PC-9 (cell line): ENCODE data around the gene TMEM128. TPM values are rescaled to one million over a fixed set of nuclear protein-coding genes. Genes with fewer than 3 reads are reported as not detected.

ENCODE experiments used
- BruUV-seq: library from RNA; stranded (reverse); fragments of 400-500 nt; replicated peaks from 2 replicates; lab custom pipeline; 2021; lab: Mats Ljungman, UMichigan
- CTCF ChIA-PET: fragments of 300-600 bp; sonication (Branson Sonifier 250); formaldehyde crosslinking; loops from one replicate; lab custom pipeline; 2022; ENCODE audit warnings: antibody characterized with exemption; lab: Charles Lee
- POLR2A ChIA-PET: fragments of 300-600 bp; sonication (Branson Sonifier 250); formaldehyde crosslinking; loops from one replicate; lab custom pipeline; 2022; ENCODE audit warnings: antibody characterized with exemption; ENCODE audit not compliant: unreplicated experiment; lab: Charles Lee
- DNase-seq, 2 experiments: peaks; one replicate each; pipeline versions ENCODE4 v3.0.0 to v3.0.0-alpha.2; 2015 to 2022; ENCODE audit warnings: mixed read lengths in 1 of 2
- H2AFZ ChIP-seq: fragments of 200-600 bp; sonication (generic); 2 replicates; pipeline ENCODE4 v1.8.1; 2017; ENCODE audit warnings: antibody characterized with exemption
- H3F3A ChIP-seq: fragments of 200-600 bp; sonication (generic); 2 replicates; pipeline ENCODE4 v1.8.1; 2017; ENCODE audit warnings: antibody characterized with exemption, mild to moderate bottlenecking, low read depth; ENCODE audit not compliant: insufficient read depth
- H3K27ac ChIP-seq: fragments of 200-600 bp; sonication (generic); 2 replicates; pipeline ENCODE4 v1.6.1; 2016; ENCODE audit warnings: mixed run types
- H3K27me3 ChIP-seq: fragments of 200-600 bp; sonication (generic); 2 replicates; pipeline ENCODE4 v1.6.1; 2016; ENCODE audit warnings: low read depth, mixed run types; ENCODE audit not compliant: insufficient read depth
- H3K36me3 ChIP-seq: fragments of 200-600 bp; sonication (generic); 2 replicates; pipeline ENCODE4 v1.6.1; 2016; ENCODE audit warnings: low read depth, mixed run types
- H3K4me1 ChIP-seq: fragments of 200-600 bp; sonication (generic); replicated peaks from 2 replicates; pipeline ENCODE4 v1.6.1; 2016; ENCODE audit warnings: mixed run types; ENCODE audit not compliant: insufficient read depth
- H3K4me2 ChIP-seq: fragments of 200-600 bp; sonication (generic); 2 replicates; pipeline ENCODE4 v1.6.1; 2017; ENCODE audit warnings: mixed run types
- H3K4me3 ChIP-seq: fragments of 200-600 bp; sonication (generic); 2 replicates; pipeline ENCODE4 v1.6.1; 2016; ENCODE audit warnings: mixed run types
- H3K79me2 ChIP-seq: fragments of 200-600 bp; sonication (generic); 2 replicates; pipeline ENCODE4 v1.6.1; 2017; ENCODE audit warnings: low read depth, mixed run types
- H3K9me2 ChIP-seq: fragments of 200-600 bp; sonication (generic); 2 replicates; pipeline ENCODE4 v1.8.1; 2017; ENCODE audit warnings: mild to moderate bottlenecking; ENCODE audit not compliant: insufficient read depth
- H3K9me3 ChIP-seq: fragments of 200-600 bp; sonication (generic); 2 replicates; pipeline ENCODE4 v1.8.1; 2016; ENCODE audit warnings: low read depth; ENCODE audit not compliant: insufficient read depth
- H4K20me1 ChIP-seq: fragments of 200-600 bp; sonication (generic); 2 replicates; pipeline ENCODE4 v1.8.1; 2017; ENCODE audit not compliant: insufficient read depth
- EZH2 ChIP-seq: fragments of 200-600 bp; sonication (generic); IDR thresholded peaks from 2 replicates; pipeline ENCODE4 v1.8.0; 2017; ENCODE audit warnings: antibody characterized with exemption, low read depth
- intact Hi-C: fragments of 100-400 bp; cut with micrococcal nuclease; formaldehyde crosslinking; loops from one replicate; pipeline ENCODE4 v1.10.0; 2022; ENCODE audit not compliant: unreplicated experiment
- total RNA-seq: library from RNA; stranded (reverse); gene quantifications from 2 replicates; pipeline ENCODE4 v1.2.3, GENCODE V29; 2021
- TF ChIP-seq, protein P1 (sequence below): fragments of 200-600 bp; sonication (generic); conservative IDR thresholded peaks from 2 replicates; pipeline ENCODE4 v1.6.1; 2017; ENCODE audit warnings: mixed run types, antibody characterized with exemption, mild to moderate bottlenecking, moderate library complexity

TMEM128 gene
- total RNA-seq, 1 experiment from 2014 or later: 18.1 TPM

DNA sequence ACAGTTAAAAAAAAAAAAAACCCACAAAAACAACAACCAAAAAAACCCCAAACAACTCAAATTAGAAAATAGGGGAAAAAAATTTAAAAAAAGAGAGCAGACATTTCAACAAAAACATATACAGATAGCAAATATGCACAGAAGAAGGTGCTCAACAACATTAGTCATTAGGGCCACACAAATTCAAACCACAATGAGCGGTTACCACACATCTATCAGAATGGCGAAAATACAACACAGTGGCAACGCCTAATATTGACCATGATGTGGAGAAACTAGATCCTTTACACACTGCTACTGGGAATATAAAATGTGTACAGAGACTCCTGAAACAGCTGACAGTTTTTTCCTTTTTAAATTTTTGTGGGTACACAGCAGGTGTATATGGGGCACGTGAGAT lies 22.5 kb upstream of the TMEM128 start:
- Histone ChIP-seq H3K79me2 (no peaks in the 10 kb centered on the region), H3K27ac (no peak overlapping the region), H2AFZ (no peak overlapping the region), H3K9me2 (no peaks in the 10 kb centered on the region), H3K4me2 (no peak overlapping the region), H3K9me3 (no peaks in the 10 kb centered on the region), H3K4me1 (no peaks in the 10 kb centered on the region), H3F3A (no peaks in the 10 kb centered on the region), H3K36me3 (no peaks in the 10 kb centered on the region), H3K27me3 (no peaks in the 10 kb centered on the region), H4K20me1 (no peaks in the 10 kb centered on the region), H3K4me3 (no peak overlapping the region)
- intact Hi-C loops: no loop called here
- no TSS peak for BruUV-seq
- no peak for DNase-seq
- no peak for TF ChIP-seq EZH2
- TF ChIP-seq, protein P1, sequence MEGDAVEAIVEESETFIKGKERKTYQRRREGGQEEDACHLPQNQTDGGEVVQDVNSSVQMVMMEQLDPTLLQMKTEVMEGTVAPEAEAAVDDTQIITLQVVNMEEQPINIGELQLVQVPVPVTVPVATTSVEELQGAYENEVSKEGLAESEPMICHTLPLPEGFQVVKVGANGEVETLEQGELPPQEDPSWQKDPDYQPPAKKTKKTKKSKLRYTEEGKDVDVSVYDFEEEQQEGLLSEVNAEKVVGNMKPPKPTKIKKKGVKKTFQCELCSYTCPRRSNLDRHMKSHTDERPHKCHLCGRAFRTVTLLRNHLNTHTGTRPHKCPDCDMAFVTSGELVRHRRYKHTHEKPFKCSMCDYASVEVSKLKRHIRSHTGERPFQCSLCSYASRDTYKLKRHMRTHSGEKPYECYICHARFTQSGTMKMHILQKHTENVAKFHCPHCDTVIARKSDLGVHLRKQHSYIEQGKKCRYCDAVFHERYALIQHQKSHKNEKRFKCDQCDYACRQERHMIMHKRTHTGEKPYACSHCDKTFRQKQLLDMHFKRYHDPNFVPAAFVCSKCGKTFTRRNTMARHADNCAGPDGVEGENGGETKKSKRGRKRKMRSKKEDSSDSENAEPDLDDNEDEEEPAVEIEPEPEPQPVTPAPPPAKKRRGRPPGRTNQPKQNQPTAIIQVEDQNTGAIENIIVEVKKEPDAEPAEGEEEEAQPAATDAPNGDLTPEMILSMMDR: no peak
- POLR2A ChIA-PET: no interaction called here
- CTCF ChIA-PET: no interaction called here

DNA sequence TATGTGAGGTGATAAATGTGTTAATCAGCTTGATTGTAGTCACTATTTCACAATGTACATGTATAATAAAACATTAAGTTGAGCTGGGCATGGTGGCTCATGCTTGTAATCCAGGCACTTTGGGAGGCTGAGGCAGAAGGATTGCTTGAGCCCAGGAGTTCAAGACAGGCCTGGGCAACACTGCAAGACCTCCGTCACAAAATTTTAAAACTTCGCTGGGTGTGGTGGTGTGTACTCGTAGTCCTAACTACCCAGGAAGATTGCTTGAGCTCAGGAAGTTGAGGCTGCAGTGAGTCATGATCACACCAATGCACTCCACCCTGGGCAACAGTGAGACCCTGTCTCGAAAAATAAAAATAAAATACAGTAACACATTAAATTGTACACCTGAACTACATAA lies 21.8 kb upstream of the TMEM128 start:
- POLR2A ChIA-PET: no interaction called here
- no peak for DNase-seq

DNA sequence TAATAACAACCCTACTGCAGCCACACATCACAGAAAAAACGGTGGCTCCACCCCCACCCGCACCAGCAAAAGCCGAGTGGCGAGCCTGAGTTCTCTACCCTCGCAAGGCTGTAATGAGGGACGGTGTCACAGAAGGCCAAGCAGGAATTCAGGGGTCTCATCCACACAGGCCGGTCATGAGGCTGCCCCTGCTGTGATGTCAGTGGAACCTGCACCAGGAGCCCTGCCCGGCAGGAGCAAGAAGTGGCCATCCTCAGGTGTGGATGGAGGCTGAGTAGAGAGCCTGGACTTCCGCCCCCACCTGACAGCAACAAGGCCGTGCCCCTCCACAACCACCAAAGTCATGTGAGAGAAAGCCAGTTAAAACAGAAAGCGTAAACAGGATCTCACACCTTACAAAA lies 21.3 kb upstream of the TMEM128 start:
- Histone ChIP-seq H3K4me2 (no peak overlapping the region), H3K36me3 (no peaks in the 10 kb centered on the region)

More for the DNA sequence above, 21.8 kb upstream of the TMEM128 start:
- Histone ChIP-seq H3K4me3 (no peak overlapping the region), H3K9me3 (no peaks in the 10 kb centered on the region), H3K9me2 (no peaks in the 10 kb centered on the region), H3K27me3 (no peaks in the 10 kb centered on the region), H3K36me3 (no peaks in the 10 kb centered on the region), H3K79me2 (no peaks in the 10 kb centered on the region), H4K20me1 (no peaks in the 10 kb centered on the region), H3K4me1 (no peaks in the 10 kb centered on the region), H3K27ac (no peak overlapping the region), H2AFZ (no peak overlapping the region), H3F3A (no peaks in the 10 kb centered on the region), H3K4me2 (no peak overlapping the region)
- intact Hi-C loops: no loop called here
- BruUV-seq: no TSS peak
- TF ChIP-seq, protein P1: no peak
- no peak for TF ChIP-seq EZH2
- CTCF ChIA-PET: no interaction called here

More for the DNA sequence above, 21.3 kb upstream of the TMEM128 start:
- H3K9me3 ChIP-seq: no peaks in the 10 kb centered on the region
- no peak for DNase-seq
- no peaks in the 10 kb centered on the region for H3K9me2 ChIP-seq
- H3K27me3 ChIP-seq: no peaks in the 10 kb centered on the region
- H2AFZ ChIP-seq: no peak overlapping the region
- H3K4me1 ChIP-seq: no peaks in the 10 kb centered on the region
- BruUV-seq: no TSS peak
- POLR2A ChIA-PET: no interaction called here
- intact Hi-C loops: no loop called here
- H3K79me2 ChIP-seq: no peaks in the 10 kb centered on the region
- H4K20me1 ChIP-seq: no peaks in the 10 kb centered on the region
- CTCF ChIA-PET: no interaction called here
- TF ChIP-seq EZH2: no peak
- TF ChIP-seq, protein P1: no peak
- H3K27ac ChIP-seq: no peak overlapping the region
- no peak overlapping the region for H3K4me3 ChIP-seq
- H3F3A ChIP-seq: no peaks in the 10 kb centered on the region
